K562 (cell line): ENCODE measurements around the gene CTIF. TPM values are rescaled to one million over a fixed set of nuclear protein-coding genes. Genes with fewer than 3 reads are reported as not detected.
A peak's percentile ranks its signal among the peaks of the same experiment; 100 is the strongest.

Source experiments
- HMGN3 ChIP-seq: IDR thresholded peaks from 2 replicates; pipeline ENCODE4 v1.6.1; 2011; ENCODE audit warnings: borderline replicate concordance, low read depth, mild to moderate bottlenecking, mixed read lengths, low read length; ENCODE audit not compliant: insufficient read length; ENCODE audit errors: extremely low read depth
- HNRNPUL1 ChIP-seq: fragments of 200-400 bp; formaldehyde crosslinking; IDR thresholded peaks from 2 replicates; pipeline ENCODE4 v1.6.1; 2017; ENCODE audit warnings: low read length
- POLR2AphosphoS5 ChIP-seq: IDR thresholded peaks from 2 replicates; pipeline ENCODE4 v1.6.1; 2011; ENCODE audit warnings: mild to moderate bottlenecking, low read depth, low read length, moderate library complexity; ENCODE audit not compliant: control insufficient read depth, insufficient read depth
- RBM34 ChIP-seq: fragments of 200-400 bp; formaldehyde crosslinking; IDR thresholded peaks from 2 replicates; pipeline ENCODE4 v1.6.1; 2018; ENCODE audit warnings: low read length, borderline replicate concordance; ENCODE audit not compliant: insufficient read depth
- SMAD4 ChIP-seq: fragments of 250-450 bp; sonication (Bioruptor Pico); conservative IDR thresholded peaks from 2 replicates; pipeline ENCODE4 v1.8.0; 2021; ENCODE audit warnings: inconsistent platforms, mild to moderate bottlenecking, moderate library complexity
- TAL1 ChIP-seq: fragments of 450-650 bp; IDR thresholded peaks from 2 replicates; pipeline ENCODE4 v1.6.1; 2016; ENCODE audit warnings: mild to moderate bottlenecking
- ZFPM2 ChIP-seq: fragments of 250-450 bp; sonication (Bioruptor Pico); IDR thresholded peaks from 2 replicates; pipeline ENCODE4 v1.5.1; 2022; ENCODE audit warnings: mild to moderate bottlenecking
- ZNF134 ChIP-seq: fragments of 250-450 bp; sonication (Bioruptor Pico); conservative IDR thresholded peaks from 2 replicates; pipeline ENCODE4 v1.4.0; 2020
- ZNF3 ChIP-seq: fragments of 250-450 bp; sonication (Bioruptor Pico); IDR thresholded peaks from 2 replicates; pipeline ENCODE4 v1.5.0; 2021; ENCODE audit warnings: mild to moderate bottlenecking, moderate library complexity
- ZNF316 ChIP-seq: fragments of 450-650 bp; IDR thresholded peaks from 2 replicates; pipeline ENCODE4 v1.6.1; 2016
- ZSCAN32 ChIP-seq: fragments of 450-650 bp; formaldehyde crosslinking; IDR thresholded peaks from 2 replicates; pipeline ENCODE4 v1.4.0; 2020; ENCODE audit warnings: mild to moderate bottlenecking, moderate library complexity
- polyA plus RNA-seq, 8 experiments: library from polyadenylated mRNA; depleted of rRNA in 4 of 8; stranded (reverse) in 5 of 8; unstranded in 3 of 8; fragments of >200 nt; fragmentation: Nextera tagmentation in 2 of 8; fragmentation: Illumina TruSeq in 1 of 8; extraction: Ambion mirVana in 2 of 8; extraction: Trizol in 1 of 8; gene quantifications; 2 replicates each; pipeline versions ENCODE4 v1.2.1 to v1.2.3, GENCODE V29; 2011 to 2014; ENCODE audit warnings: inconsistent platforms in 1 of 8, missing spikeins in 1 of 8
- total RNA-seq, 7 experiments: library from RNA; depleted of rRNA in 6 of 7; stranded (reverse); fragments of >200 nt in 6 of 7; fragmentation: Illumina TruSeq in 2 of 7; extraction: Trizol in 2 of 7; gene quantifications; 2 replicates each; pipeline versions ENCODE4 v1.2.1 to v1.2.3, GENCODE V29; 2011 to 2021; ENCODE audit warnings: low replicate concordance in 1 of 7
- TF ChIP-seq, protein P1 (sequence below): fragments of 450-650 bp; IDR thresholded peaks from 2 replicates; pipeline ENCODE4 v1.6.1; 2016; ENCODE audit warnings: antibody characterized with exemption
- TF ChIP-seq, protein P2 (sequence below): sonication (generic); formaldehyde crosslinking; IDR thresholded peaks from 2 replicates; pipeline ENCODE4 v1.8.0; 2022; ENCODE audit warnings: missing genetic modification reagents, mild to moderate bottlenecking, borderline replicate concordance
- TF ChIP-seq, protein P3 (sequence below): sonication (generic); formaldehyde crosslinking; IDR thresholded peaks from 2 replicates; pipeline ENCODE4 v1.8.1; 2023; ENCODE audit warnings: mild to moderate bottlenecking, missing genetic modification reagents
- TF ChIP-seq, protein P4 (sequence below): fragments of 450-650 bp; IDR thresholded peaks from 2 replicates; pipeline ENCODE4 v1.7.1; 2018; ENCODE audit warnings: mild to moderate bottlenecking, low read depth; ENCODE audit not compliant: partially characterized antibody
- TF ChIP-seq, protein P5 (sequence below): fragments of 250-450 bp; sonication (Bioruptor Pico); IDR thresholded peaks from 2 replicates; pipeline ENCODE4 v1.4.0; 2020; ENCODE audit warnings: mild to moderate bottlenecking, moderate library complexity, borderline replicate concordance
- TF ChIP-seq, protein P6 (sequence below): sonication (generic); IDR thresholded peaks from 2 replicates; pipeline ENCODE4 v1.6.1; 2016

The CTIF gene
- total and polyA plus RNA-seq, 9 of the 15 experiments (the other 6 are each of a cell fraction or from before 2014, with no cell fraction given): 0.17 to 11.5 (median 2.2) TPM

DNA sequence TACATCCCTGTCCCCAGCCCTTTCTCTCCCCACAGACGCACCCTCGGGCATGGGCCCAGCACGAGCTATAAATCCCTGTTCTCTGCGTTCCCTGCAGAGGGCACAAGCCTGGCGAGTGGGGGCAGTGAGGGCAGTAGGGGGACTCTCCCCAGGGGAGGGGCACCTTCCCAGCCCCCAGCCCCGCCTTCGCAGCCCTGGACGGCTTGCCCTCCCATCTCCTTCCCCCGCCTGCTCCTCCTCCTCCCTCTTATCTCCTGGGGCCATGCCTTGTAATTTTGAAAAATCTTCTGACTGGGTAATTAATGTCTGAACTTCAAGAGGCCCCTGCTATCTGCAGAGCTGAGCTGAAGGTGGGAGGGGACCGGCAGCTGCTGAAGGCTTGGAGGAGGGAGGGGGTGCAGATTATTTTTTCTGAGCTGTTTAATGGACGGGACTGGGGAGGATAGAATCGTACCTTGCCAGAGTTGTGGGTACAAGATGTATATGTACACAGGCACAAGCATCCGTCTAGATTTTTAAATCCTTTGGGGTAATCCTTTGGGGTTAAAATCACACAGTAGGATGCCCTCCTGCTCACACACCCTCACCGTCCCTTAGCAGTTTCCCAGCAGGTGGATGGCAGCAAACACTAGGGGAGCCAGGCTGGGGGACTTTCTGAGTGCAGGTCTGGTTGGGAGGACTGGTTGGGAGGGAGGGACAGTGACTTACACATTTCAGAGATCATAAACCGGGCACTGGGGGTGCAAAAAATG lies 290.0 kb downstream of the CTIF start (continued):
- TF ChIP-seq, protein P1, sequence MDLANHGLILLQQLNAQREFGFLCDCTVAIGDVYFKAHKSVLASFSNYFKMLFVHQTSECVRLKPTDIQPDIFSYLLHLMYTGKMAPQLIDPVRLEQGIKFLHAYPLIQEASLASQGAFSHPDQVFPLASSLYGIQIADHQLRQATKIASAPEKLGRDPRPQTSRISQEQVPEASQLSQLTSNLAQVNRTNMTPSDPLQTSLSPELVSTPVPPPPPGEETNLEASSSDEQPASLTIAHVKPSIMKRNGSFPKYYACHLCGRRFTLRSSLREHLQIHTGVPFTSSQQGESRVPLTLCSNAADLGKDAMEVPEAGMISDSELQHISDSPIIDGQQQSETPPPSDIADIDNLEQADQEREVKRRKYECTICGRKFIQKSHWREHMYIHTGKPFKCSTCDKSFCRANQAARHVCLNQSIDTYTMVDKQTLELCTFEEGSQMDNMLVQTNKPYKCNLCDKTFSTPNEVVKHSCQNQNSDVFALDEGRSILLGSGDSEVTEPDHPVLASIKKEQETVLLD: no peak
- TF ChIP-seq RBM34 (no peak), POLR2AphosphoS5 (peak; percentile 88), ZSCAN32 (CRISPR knock-in tag) (no peak), HNRNPUL1 (no peak), ZNF134 (CRISPR knock-in tag) (no peak; the same call in 1 of the 2 replicates), SMAD4 (CRISPR knock-in tag) (peak; percentile 71), ZNF3 (CRISPR knock-in tag) (no peak), HMGN3 (peak; percentile 70), ZFPM2 (CRISPR knock-in tag) (no peak), TAL1 (peak; percentile 88), ZNF316 (no peak)
- TF ChIP-seq, protein P2, sequence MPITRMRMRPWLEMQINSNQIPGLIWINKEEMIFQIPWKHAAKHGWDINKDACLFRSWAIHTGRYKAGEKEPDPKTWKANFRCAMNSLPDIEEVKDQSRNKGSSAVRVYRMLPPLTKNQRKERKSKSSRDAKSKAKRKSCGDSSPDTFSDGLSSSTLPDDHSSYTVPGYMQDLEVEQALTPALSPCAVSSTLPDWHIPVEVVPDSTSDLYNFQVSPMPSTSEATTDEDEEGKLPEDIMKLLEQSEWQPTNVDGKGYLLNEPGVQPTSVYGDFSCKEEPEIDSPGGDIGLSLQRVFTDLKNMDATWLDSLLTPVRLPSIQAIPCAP (CRISPR knock-in tag): no peak
- TF ChIP-seq, protein P3, sequence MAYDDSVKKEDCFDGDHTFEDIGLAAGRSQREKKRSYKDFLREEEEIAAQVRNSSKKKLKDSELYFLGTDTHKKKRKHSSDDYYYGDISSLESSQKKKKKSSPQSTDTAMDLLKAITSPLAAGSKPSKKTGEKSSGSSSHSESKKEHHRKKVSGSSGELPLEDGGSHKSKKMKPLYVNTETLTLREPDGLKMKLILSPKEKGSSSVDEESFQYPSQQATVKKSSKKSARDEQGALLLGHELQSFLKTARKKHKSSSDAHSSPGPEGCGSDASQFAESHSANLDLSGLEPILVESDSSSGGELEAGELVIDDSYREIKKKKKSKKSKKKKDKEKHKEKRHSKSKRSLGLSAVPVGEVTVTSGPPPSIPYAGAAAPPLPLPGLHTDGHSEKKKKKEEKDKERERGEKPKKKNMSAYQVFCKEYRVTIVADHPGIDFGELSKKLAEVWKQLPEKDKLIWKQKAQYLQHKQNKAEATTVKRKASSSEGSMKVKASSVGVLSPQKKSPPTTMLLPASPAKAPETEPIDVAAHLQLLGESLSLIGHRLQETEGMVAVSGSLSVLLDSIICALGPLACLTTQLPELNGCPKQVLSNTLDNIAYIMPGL (CRISPR knock-in tag): no peak
- TF ChIP-seq, protein P4, sequence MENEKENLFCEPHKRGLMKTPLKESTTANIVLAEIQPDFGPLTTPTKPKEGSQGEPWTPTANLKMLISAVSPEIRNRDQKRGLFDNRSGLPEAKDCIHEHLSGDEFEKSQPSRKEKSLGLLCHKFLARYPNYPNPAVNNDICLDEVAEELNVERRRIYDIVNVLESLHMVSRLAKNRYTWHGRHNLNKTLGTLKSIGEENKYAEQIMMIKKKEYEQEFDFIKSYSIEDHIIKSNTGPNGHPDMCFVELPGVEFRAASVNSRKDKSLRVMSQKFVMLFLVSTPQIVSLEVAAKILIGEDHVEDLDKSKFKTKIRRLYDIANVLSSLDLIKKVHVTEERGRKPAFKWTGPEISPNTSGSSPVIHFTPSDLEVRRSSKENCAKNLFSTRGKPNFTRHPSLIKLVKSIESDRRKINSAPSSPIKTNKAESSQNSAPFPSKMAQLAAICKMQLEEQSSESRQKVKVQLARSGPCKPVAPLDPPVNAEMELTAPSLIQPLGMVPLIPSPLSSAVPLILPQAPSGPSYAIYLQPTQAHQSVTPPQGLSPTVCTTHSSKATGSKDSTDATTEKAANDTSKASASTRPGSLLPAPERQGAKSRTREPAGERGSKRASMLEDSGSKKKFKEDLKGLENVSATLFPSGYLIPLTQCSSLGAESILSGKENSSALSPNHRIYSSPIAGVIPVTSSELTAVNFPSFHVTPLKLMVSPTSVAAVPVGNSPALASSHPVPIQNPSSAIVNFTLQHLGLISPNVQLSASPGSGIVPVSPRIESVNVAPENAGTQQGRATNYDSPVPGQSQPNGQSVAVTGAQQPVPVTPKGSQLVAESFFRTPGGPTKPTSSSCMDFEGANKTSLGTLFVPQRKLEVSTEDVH: no peak
- TF ChIP-seq, protein P5, sequence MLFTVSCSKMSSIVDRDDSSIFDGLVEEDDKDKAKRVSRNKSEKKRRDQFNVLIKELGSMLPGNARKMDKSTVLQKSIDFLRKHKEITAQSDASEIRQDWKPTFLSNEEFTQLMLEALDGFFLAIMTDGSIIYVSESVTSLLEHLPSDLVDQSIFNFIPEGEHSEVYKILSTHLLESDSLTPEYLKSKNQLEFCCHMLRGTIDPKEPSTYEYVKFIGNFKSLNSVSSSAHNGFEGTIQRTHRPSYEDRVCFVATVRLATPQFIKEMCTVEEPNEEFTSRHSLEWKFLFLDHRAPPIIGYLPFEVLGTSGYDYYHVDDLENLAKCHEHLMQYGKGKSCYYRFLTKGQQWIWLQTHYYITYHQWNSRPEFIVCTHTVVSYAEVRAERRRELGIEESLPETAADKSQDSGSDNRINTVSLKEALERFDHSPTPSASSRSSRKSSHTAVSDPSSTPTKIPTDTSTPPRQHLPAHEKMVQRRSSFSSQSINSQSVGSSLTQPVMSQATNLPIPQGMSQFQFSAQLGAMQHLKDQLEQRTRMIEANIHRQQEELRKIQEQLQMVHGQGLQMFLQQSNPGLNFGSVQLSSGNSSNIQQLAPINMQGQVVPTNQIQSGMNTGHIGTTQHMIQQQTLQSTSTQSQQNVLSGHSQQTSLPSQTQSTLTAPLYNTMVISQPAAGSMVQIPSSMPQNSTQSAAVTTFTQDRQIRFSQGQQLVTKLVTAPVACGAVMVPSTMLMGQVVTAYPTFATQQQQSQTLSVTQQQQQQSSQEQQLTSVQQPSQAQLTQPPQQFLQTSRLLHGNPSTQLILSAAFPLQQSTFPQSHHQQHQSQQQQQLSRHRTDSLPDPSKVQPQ (CRISPR knock-in tag): no peak
- TF ChIP-seq, protein P6, sequence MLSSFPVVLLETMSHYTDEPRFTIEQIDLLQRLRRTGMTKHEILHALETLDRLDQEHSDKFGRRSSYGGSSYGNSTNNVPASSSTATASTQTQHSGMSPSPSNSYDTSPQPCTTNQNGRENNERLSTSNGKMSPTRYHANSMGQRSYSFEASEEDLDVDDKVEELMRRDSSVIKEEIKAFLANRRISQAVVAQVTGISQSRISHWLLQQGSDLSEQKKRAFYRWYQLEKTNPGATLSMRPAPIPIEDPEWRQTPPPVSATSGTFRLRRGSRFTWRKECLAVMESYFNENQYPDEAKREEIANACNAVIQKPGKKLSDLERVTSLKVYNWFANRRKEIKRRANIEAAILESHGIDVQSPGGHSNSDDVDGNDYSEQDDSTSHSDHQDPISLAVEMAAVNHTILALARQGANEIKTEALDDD: no peak
